Retina (tissue), 1 donor: Measurements from ENCODE around the gene ZRANB3.

ENCODE experiments used
- DNase-seq: peaks from one replicate; pipeline ENCODE4 v3.0.0-alpha.2; 2016

Gene ZRANB3

GRCh38 chr2:135238651-135239050 is 292.4 kb downstream of the ZRANB3 start:
- no peak for DNase-seq

- DNase-seq, result no peak
Observed at GRCh38 chr2:135230150-135230549, 300.9 kb downstream of the ZRANB3 start.

- DNase-seq, result no peak
Observed at GRCh38 chr2:135227386-135227785, 303.6 kb downstream of the ZRANB3 start.

DNA sequence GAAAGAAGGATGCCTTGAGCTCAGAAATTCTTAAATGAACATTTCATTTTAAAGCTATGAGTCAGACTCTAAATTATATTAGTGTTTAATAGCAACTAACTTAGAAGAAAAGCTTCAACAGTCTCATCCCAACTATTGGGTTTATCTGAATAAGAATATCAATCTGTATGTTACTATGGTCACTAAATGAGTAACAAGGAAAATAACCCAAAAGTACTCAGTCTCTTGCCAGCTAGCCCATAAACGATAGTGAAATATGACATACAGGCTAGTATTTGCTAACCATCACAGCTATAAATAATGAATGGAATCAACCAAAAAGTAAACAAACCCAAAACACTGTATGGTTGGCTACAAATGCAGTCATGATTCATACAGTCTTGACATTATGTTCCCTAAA is 304.1 kb downstream of the ZRANB3 start:
- DNase-seq, result no peak

DNA sequence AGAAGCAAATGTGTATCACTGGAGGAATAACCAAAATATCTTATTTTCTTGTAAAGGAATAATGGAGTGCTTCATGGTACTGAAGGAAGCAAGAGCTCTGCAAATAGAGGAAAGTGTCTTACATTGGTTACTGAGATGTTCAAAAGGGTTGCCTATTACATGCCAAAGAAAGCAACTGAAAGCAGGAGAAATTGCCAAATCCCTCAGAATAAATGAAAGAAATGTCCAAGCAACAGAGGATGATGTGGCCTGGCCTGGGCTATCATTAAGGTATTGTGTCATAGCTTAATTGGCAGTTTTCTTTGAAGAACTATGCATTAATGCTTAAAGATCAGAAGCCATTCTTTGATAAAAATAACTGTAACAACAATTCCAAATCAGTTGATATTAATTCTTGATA is 305.2 kb downstream of the ZRANB3 start:
- DNase-seq, result no peak

- no peak for DNase-seq
Observed at GRCh38 chr2:135219226-135219625, 311.8 kb downstream of the ZRANB3 start.

- no peak for DNase-seq
Observed at GRCh38 chr2:135218426-135218825, 312.6 kb downstream of the ZRANB3 start.

- no peak for DNase-seq
Observed at GRCh38 chr2:135212757-135213156, 318.3 kb downstream of the ZRANB3 start.

- DNase-seq, result no peak
Observed at GRCh38 chr2:135208016-135208415, 323.0 kb downstream of the ZRANB3 start.

DNA sequence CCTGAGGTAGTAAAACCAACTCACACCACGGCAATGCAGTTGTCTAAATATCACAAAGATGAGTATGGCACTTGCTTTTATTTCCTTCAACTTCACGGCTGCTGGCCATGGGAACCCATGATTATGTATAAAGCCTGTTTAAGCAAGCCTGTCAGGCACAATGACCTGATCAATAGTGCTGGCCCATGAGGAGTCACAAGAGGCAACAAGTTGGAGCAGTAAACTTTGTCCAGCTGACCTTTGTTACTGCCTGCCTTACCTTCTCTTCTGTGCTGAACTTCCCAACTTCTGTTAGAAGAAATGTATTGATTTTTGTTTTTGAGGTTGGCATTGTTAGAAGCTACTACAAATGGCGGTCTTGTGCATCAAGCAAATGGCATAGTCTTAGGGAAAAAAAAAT is 327.1 kb downstream of the ZRANB3 start:
- DNase-seq, result no peak

GRCh38 chr2:135202751-135203150 is 328.3 kb downstream of the ZRANB3 start:
- no peak for DNase-seq

DNA sequence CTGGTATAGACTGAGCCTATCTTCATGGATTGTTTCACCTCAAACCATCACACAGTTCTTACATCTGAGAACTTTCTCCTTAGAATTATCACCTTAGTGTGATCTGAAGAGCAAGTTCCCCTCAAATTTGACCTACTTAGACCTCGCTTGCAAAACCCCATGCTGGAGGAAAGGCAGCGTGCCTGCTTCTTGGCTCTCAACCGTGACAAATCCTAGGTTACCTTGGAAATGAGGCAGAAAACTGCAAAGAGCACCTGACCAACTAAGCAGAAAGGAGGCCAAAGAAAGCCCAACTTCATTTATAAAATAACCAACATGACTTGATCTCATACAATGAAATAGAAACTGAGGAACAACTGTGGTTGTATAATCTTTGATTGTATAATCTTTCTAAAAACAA is 332.5 kb downstream of the ZRANB3 start:
- no peak for DNase-seq

DNA sequence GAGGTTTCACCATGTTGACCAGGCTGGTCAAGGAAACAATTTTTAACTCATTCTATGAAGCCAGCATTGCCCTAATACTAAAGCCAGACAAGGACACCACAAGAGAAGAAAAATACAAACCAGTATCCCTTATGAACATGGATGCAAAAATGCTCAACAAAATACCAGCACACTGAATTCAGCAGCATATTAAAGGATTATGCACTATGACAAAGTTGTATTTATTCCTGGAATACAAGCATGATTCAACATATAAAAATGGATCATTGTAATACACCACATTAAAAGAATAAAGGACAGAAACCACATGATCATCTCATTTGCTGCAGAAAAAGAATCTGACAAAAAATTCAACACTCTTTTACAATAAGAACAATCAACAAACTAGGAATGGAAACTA is 340.2 kb downstream of the ZRANB3 start:
- DNase-seq, result no peak

GRCh38 chr2:135189148-135189547 is 341.9 kb downstream of the ZRANB3 start:
- DNase-seq, result no peak

DNA sequence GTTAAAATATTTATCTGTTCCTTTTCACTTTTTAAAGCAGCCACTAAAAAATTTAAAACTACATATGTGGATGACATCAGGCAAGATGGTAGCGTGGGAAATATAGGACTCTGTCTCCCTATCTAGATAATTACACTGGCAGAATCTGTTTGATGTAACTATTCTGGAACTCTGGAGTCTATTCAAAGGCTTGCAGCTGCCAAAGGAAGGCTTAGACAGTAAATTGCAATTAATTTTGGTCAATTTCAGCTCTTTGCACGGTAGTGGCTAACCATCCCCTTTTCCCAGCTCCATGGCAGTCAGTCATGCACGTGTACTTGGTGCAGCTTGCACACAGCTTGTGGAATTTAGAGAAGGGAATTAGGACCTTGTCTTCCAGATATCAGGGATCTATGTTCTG is 343.7 kb downstream of the ZRANB3 start:
- no peak for DNase-seq

GRCh38 chr2:135186054-135186453 is 345.0 kb downstream of the ZRANB3 start:
- DNase-seq, result no peak

- no peak for DNase-seq
Observed at GRCh38 chr2:135183822-135184221, 347.2 kb downstream of the ZRANB3 start.

GRCh38 chr2:135182601-135183000 is 348.4 kb downstream of the ZRANB3 start:
- no peak for DNase-seq

DNA sequence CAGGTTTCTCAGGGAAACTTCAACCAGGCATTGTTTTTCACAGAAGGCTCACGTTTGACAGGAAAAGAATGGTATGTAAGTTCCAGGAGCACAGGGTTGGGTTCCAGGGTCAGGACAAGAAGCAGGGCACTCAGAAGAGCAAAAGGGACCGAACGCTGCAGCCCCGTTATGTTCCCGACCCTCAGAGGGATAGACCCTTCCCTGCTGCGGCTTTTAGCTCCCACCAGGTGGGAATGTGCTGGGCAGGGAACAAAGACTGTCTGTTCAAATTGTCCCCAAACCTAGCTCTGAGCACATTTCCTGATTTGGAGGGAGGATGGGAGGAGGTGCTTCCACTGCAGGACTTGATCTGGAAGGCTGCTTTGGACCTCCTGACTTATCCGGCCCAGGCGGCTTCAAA is 348.8 kb downstream of the ZRANB3 start:
- peak; percentile 44 for DNase-seq

DNA sequence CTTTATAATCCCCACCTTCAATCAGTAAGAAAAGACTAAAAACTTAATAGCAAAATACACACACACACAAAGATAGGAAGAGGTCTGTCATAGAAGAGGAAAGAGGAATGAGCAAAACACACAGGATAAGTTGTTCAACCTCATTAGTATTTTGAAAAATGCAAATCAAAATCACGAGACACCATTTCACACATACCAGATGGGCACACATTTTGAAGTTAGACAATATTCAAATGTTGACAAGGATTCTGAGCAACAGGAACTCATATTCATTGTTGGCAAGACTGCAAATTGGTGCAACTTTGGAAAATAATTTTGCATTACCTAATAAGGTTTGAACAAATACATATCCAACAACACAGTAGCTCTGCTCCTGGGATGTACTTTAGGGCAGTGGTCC is 351.3 kb downstream of the ZRANB3 start:
- no peak for DNase-seq

DNA sequence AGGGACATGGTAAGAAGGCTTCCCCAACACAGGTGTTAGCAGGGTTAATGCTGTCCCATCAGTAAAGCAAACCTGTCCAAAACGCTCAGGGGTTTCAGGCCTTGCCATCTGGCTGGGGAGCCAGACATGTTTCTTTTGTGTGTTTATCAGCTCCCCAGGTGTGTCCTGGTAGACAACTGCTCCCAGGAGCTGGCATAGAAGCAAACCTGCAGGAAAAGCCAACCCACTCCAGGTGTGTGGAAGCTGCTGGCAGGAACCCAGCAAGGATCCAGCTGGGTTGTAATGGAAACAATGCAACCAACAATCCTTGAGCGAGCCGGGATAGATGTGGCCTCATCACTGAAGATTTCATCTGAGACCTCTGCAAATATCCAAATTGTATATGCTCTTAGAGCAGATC is 355.8 kb downstream of the ZRANB3 start:
- no peak for DNase-seq

DNA sequence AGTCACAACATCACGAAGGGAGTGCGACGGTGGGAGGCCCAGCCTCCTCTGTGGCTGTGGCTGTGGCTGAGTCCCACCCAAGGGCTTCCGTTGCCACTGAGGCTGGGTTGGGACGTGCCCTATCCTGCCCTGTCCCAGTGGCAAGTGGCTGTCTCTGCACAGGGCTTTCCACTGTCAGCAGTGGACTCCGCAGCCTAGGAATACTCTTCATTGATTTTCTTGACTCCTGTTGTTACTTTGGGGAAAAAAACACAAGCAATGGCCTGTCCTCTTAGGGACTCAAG is 356.3 kb downstream of the ZRANB3 start:
- DNase-seq, result no peak

DNA sequence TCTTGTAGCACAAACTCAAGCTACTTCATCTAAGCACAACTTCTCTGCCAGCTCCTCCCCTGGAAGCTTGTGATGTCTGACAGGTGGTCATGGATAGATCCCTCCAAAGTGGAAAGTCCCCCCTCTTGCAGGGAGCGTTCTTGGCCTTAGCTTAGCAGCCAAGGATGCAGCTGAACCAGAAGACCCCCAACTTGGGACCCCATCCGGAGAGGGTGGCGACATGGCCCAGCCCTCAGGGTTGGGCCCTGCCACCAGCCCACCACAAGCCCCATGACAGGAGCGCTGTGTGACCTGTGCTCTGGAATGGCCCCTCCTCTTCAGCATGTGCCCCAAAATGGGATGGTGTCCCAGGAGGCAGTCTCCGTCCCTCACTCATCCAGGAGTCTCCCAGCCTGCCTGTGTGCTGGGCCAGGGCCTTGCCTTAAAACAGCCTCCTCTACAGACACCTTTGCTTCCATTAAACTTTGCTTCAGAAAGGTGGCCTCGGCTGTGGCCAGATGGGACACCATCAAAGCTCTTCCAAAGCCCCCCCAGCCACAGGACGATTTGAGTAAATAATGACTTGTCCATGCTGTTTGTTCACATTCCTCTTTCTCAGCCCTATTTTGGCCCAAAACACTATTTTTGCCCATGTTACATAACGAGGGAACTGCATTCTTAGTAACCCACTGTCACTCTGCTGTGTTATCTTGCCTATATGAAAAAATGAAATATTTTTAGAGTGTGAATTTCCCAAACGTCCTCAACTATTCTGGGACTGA is 356.8 kb downstream of the ZRANB3 start:
- DNase-seq, result no peak

GRCh38 chr2:135169900-135170753 is 360.9 kb downstream of the ZRANB3 start:
- no peak for DNase-seq
